Activated B cell treated with CpG ODN at 0.5 μM for 24 hours (primary cell): Measurements from ENCODE around the gene SCGB1A1. TPM values are rescaled to one million over a fixed set of nuclear protein-coding genes. Genes with fewer than 3 reads are reported as not detected.

Experiments used
- ATAC-seq: fragments of 200-7000 bp; cut with Tn5 transposase; one replicate; pipeline ENCODE4 v1.10.0; 2021; ENCODE audit warnings: low read depth, mild to moderate bottlenecking, moderate library complexity
- CTCF ChIA-PET: fragments of 350-600 bp; sonication (Branson Sonifier 250); formaldehyde crosslinking; loops from one replicate; lab custom pipeline; 2021; ENCODE audit warnings: antibody characterized with exemption; lab: Charles Lee
- POLR2A ChIA-PET: fragments of 350-600 bp; sonication (Branson Sonifier 250); formaldehyde crosslinking; loops from one replicate; lab custom pipeline; 2021; ENCODE audit warnings: antibody characterized with exemption; lab: Charles Lee
- DNase-seq: peaks from one replicate; pipeline ENCODE4 v3.0.0; 2022
- H3K27ac Mint-ChIP-seq: one replicate; pipeline ENCODE4 v1.8.0; 2020; ENCODE audit warnings: mixed read lengths
- H3K27me3 Mint-ChIP-seq: one replicate; pipeline ENCODE4 v1.8.0; 2021; ENCODE audit warnings: mixed read lengths
- H3K36me3 Mint-ChIP-seq: one replicate; pipeline ENCODE4 v1.8.0; 2021; ENCODE audit warnings: low read depth, mixed read lengths
- H3K4me1 Mint-ChIP-seq: one replicate; pipeline ENCODE4 v1.8.0; 2021; ENCODE audit warnings: mixed read lengths
- H3K4me3 Mint-ChIP-seq: one replicate; pipeline ENCODE4 v1.8.0; 2020; ENCODE audit warnings: mild to moderate bottlenecking, mixed read lengths
- H3K9me3 Mint-ChIP-seq: one replicate; pipeline ENCODE4 v1.8.0; 2020; ENCODE audit warnings: mixed read lengths
- CTCF ChIP-seq: fragments of 200-600 bp; IDR thresholded peaks from one replicate; pipeline ENCODE4 v1.8.0; 2022; ENCODE audit warnings: antibody characterized with exemption, mild to moderate bottlenecking
- intact Hi-C: fragments of 100-400 bp; cut with micrococcal nuclease; formaldehyde crosslinking; loops from one replicate; pipeline ENCODE4 v1.15.1; 2024
- total RNA-seq: library from RNA; stranded (reverse); gene quantifications from 2 replicates; pipeline ENCODE4 v1.2.3, GENCODE V29; 2022

SCGB1A1 gene
- total RNA-seq, 1 donor from 2014 or later = not detected

DNA sequence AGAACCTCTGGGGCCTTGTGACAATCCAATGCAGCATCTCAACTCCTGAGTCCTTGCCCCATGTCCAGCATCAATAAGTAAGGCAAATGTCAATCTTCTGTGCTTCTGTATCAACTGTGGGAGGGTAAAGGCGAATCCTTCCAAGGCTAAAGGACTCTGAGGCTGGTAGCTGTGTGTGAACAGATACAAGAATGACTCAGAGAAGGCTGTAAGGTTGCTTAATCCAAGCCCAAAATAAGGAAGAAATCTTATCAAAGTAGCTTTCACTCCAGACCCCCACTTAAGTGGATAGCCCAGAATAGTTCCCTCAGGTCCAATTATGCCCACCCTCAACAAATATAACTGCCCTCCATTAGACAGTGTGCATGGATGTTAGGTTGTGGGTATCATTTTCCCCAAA, 28.1 kb upstream of the SCGB1A1 start:
- no peaks in the 10 kb centered on the region for H3K9me3 Mint-ChIP-seq
- intact Hi-C loops = no loop called here
- no peak for DNase-seq
- no peak for ATAC-seq
- H3K27me3 Mint-ChIP-seq = no peaks in the 10 kb centered on the region
- TF ChIP-seq CTCF = no peak
- no peaks in the 10 kb centered on the region for H3K4me1 Mint-ChIP-seq
- no peaks in the 10 kb centered on the region for H3K36me3 Mint-ChIP-seq
- no peak overlapping the region for H3K4me3 Mint-ChIP-seq
- ChIA-PET CTCF (interaction anchor here (0.8 to 1.2 kb wide), 2 partner anchors 34 to 152 kb away, joined by 3 read pairs; no protein-coding TSS in a partner anchor), POLR2A (interaction anchor here (0.6 kb wide), 1 partner anchor 167 kb away, joined by 3 read pairs; no protein-coding TSS in a partner anchor)
- no peak overlapping the region for H3K27ac Mint-ChIP-seq

DNA sequence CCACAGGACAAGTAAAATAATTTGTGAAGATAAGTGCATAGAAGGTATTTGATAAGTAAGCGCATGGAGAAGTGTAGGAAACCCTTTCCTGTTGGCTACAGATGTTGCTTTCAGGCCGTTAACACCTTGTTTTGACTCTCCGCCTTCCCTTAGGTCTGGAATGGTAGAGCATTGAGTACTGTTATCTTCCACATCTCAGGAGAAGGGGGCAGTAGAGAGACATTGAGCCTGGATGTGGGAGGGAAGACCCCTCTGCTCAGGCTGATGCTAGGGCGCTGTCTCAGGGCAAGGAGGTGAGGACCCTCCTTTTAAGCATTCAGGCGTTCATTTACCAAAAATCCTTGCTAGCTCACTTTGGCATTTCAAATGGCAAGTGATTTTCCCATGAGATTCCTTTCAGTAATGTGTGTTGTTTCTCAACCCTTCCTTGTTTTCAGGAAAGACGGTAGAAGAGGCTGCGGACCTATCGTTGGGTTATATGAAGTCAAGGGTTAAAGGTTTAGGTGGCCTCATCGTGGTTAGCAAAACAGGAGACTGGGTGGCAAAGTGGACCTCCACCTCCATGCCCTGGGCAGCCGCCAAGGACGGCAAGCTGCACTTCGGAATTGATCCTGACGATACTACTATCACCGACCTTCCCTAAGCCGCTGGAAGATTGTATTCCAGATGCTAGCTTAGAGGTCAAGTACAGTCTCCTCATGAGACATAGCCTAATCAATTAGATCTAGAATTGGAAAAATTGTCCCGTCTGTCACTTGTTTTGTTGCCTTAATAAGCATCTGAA, 27.0 kb upstream of the SCGB1A1 start:
- POLR2A ChIA-PET = no interaction called here
- no peak for TF ChIP-seq CTCF
- CTCF ChIA-PET = interaction anchor here (1.2 to 4.8 kb wide), 3 partner anchors 14 to 302 kb away, joined by 3 to 37 read pairs (median 8); no protein-coding TSS in a partner anchor
- Mint-ChIP-seq H3K36me3 (no peaks in the 10 kb centered on the region), H3K27ac (no peak overlapping the region), H3K4me1 (no peaks in the 10 kb centered on the region), H3K27me3 (no peaks in the 10 kb centered on the region), H3K9me3 (no peaks in the 10 kb centered on the region), H3K4me3 (no peak overlapping the region)
- intact Hi-C loops = no loop called here
- ATAC-seq = no peak
- DNase-seq = no peak

DNA sequence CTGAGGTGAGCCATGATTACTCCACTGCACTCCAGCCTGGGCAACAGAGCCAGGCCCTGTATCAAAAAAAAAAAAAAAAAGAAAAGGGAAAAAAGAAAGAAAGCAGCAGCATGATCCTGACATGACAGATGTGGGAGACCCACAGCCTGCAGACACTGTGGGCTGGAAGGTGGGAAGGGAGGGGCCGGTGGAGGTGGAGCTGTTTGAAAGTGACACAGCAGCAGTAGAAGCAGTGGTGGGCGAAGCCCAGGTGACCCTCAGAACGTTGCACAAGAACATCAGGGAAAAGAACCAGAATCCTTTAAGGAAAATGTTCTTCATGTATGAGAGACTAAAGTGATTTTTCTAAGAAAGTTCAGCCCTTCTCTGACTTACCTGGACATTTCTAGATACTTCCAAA, 26.3 kb upstream of the SCGB1A1 start:
- Mint-ChIP-seq H3K27me3 (no peaks in the 10 kb centered on the region), H3K36me3 (no peaks in the 10 kb centered on the region), H3K4me3 (no peak overlapping the region), H3K27ac (no peak overlapping the region), H3K4me1 (no peaks in the 10 kb centered on the region), H3K9me3 (no peaks in the 10 kb centered on the region)
- ATAC-seq (no peak), DNase-seq (no peak)
- no peak for TF ChIP-seq CTCF
- ChIA-PET CTCF (interaction anchor here (0.6 to 4.8 kb wide), 4 partner anchors 15 to 450 kb away, joined by 3 to 37 read pairs (median 15); no protein-coding TSS in a partner anchor), POLR2A (no interaction called here)
- intact Hi-C loops = no loop called here

DNA sequence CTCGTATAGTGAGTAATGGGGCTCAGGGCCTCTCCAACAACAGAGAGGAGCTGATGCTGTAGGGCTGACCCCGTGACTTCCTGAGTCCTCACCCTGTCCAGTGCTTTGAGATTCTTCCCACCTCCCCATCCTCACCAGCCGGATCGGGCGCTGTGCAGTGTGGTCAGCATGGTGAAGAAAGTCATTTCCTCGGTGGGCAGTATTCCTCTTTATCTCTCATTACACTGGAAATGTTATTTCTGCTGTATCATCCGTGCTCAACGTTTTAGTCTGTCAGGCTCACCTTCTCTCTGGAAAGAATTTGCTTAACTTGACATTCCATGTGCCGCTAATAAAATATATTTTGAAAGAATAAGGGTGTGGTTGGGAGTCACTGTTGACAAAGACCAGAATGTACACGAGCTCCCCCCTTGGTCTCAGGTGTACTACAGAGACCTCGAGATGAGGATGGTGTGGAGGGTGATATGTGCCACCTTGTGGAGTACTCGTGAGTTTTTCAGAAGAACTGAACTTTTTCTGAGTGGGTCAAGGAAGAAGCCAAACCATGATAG, 25.7 kb upstream of the SCGB1A1 start:
- ChIA-PET CTCF (interaction anchor here (0.6 to 4.8 kb wide), 8 partner anchors 9 to 776 kb away, joined by 3 to 37 read pairs (median 4); no protein-coding TSS in a partner anchor), POLR2A (interaction anchor here (0.6 kb wide), 1 partner anchor 162 kb away, joined by 3 read pairs; no protein-coding TSS in a partner anchor)
- TF ChIP-seq CTCF = no peak
- no peak for DNase-seq
- ATAC-seq = peak; percentile 70
- Mint-ChIP-seq H3K4me3 (no peak overlapping the region), H3K27me3 (peaks cover under 1% of the 10 kb centered on the region), H3K4me1 (no peaks in the 10 kb centered on the region), H3K27ac (no peak overlapping the region), H3K9me3 (no peaks in the 10 kb centered on the region), H3K36me3 (no peaks in the 10 kb centered on the region)
- intact Hi-C loops = loop anchor here (1.0 kb wide), 1 partner anchor 13 kb away; no protein-coding TSS in a partner anchor

- Mint-ChIP-seq H3K4me3 (no peak overlapping the region), H3K27ac (no peak overlapping the region), H3K9me3 (no peaks in the 10 kb centered on the region), H3K27me3 (peaks cover 6% of the 10 kb centered on the region), H3K36me3 (no peaks in the 10 kb centered on the region), H3K4me1 (no peaks in the 10 kb centered on the region)
- ChIA-PET POLR2A (interaction anchor here (1.3 kb wide), 1 partner anchor 448 kb away, joined by 3 read pairs; no protein-coding TSS in a partner anchor), CTCF (interaction anchor here (0.9 to 4.8 kb wide), 8 partner anchors 9 to 531 kb away, joined by 3 to 37 read pairs (median 6); partner anchors contain the start of gene TUT1)
- DNase-seq = no peak
- ATAC-seq = no peak
- TF ChIP-seq CTCF = no peak
- intact Hi-C loops = loop anchor here (1.0 kb wide), 1 partner anchor 13 kb away; no protein-coding TSS in a partner anchor
Measured at GRCh38 chr11:62393735-62394134, 25.1 kb upstream of the SCGB1A1 start.
